ENCODE measurements around the gene ZNF320.
"Not testable (repeated sequence)": the region's sequence is repeated elsewhere in the genome, so short reads cannot be mapped to it uniquely, and the experiment has no call there.

GRCh38 chr19:52941523-52941922 is 44.1 kb upstream of the ZNF320 start:
- not testable (repeated sequence) for TF ChIP-seq FOXK2 (IDR thresholded peaks at IDR 0.05); BHLHE40 (IDR thresholded peaks at IDR 0.05; ENCODE audit: borderline replicate concordance); SP1 (IDR thresholded peaks at IDR 0.05); FOXM1 (IDR thresholded peaks at IDR 0.05; ENCODE audit: borderline replicate concordance); ELF4 (IDR thresholded peaks at IDR 0.05); L3MBTL2 (conservative IDR thresholded peaks at IDR 0.05); HDGF (IDR thresholded peaks at IDR 0.05; ENCODE audit: borderline replicate concordance); CTBP1 (IDR thresholded peaks at IDR 0.05; ENCODE audit: borderline replicate concordance); SUZ12 (IDR thresholded peaks at IDR 0.05); TARDBP (IDR thresholded peaks at IDR 0.05); NFRKB (IDR thresholded peaks at IDR 0.05); ZNF384 (IDR thresholded peaks at IDR 0.05)
- TF ChIP-seq, protein P1, sequence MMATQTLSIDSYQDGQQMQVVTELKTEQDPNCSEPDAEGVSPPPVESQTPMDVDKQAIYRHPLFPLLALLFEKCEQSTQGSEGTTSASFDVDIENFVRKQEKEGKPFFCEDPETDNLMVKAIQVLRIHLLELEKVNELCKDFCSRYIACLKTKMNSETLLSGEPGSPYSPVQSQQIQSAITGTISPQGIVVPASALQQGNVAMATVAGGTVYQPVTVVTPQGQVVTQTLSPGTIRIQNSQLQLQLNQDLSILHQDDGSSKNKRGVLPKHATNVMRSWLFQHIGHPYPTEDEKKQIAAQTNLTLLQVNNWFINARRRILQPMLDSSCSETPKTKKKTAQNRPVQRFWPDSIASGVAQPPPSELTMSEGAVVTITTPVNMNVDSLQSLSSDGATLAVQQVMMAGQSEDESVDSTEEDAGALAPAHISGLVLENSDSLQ (IDR thresholded peaks at IDR 0.05): not testable (repeated sequence)

Measured in HEK293T (cell line).